HEK293 (cell line): Measurements from ENCODE around the gene PRTN3.

Source experiments
- ZBTB21 ChIP-seq: fragments of 450-650 bp; formaldehyde crosslinking; IDR thresholded peaks from 2 replicates; pipeline ENCODE4 v1.5.1; 2017; ENCODE audit warnings: missing biosample characterization, missing genetic modification characterization
- ZEB2 ChIP-seq: fragments of 450-650 bp; formaldehyde crosslinking; IDR thresholded peaks from 2 replicates; pipeline ENCODE4 v1.5.1; 2016; ENCODE audit warnings: missing biosample characterization, missing genetic modification characterization
- ZNF302 ChIP-seq: fragments of 450-650 bp; formaldehyde crosslinking; IDR thresholded peaks from 2 replicates; pipeline ENCODE4 v1.5.1; 2016; ENCODE audit warnings: missing biosample characterization, missing genetic modification characterization, low read depth
- ZNF416 ChIP-seq: fragments of 450-650 bp; formaldehyde crosslinking; IDR thresholded peaks from 2 replicates; pipeline ENCODE4 v1.5.1; 2016; ENCODE audit warnings: missing biosample characterization, missing genetic modification characterization
- ZNF658 ChIP-seq: fragments of 450-650 bp; formaldehyde crosslinking; IDR thresholded peaks from 2 replicates; pipeline ENCODE4; 2016; ENCODE audit warnings: missing biosample characterization, missing genetic modification characterization
- ZNF664 ChIP-seq: fragments of 450-650 bp; formaldehyde crosslinking; IDR thresholded peaks from 2 replicates; pipeline ENCODE4 v1.5.1; 2016; ENCODE audit warnings: missing biosample characterization, missing genetic modification characterization

DNA sequence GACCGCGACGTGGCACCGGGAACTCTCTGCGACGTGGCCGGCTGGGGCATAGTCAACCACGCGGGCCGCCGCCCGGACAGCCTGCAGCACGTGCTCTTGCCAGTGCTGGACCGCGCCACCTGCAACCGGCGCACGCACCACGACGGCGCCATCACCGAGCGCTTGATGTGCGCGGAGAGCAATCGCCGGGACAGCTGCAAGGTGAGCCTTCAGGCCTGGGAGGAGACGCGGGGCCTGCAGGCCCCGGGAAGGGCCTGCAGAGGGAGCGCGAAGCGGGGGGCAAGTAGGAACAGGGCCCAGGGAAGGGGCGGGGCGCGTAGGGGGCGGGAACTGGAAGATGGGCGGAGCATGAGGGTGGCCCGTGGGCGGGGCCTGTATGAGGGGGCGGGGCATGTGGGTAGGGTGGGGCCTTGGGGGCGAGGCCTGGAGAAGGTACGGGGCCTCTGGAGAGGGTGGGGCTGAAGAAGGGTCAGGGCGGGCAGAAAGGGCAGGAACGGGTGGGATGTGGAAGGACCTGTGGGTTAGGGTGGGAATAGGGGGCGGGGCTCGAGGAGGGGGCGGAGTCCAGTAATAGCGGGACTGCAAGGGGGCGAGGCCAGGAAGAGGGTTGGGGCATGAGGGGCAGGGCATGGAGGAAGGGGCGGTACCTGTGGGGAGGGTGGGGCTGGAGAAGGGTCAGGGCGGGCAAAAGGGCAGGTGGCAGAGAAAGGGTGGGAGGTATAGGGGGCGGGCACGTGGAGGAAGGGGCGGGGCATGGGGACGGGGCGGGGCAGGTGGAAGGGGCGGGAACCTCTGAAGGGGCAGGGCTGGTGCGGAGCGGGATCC lies 21.2 kb downstream of the PRTN3 start:
- TF ChIP-seq ZNF416 (tag by site-specific recombination): no peak
- TF ChIP-seq ZNF664 (tag by site-specific recombination): no peak
- no peak for TF ChIP-seq ZEB2 (tag by site-specific recombination)
- TF ChIP-seq ZNF658 (tag by site-specific recombination): no peak
- no peak for TF ChIP-seq ZNF302 (tag by site-specific recombination)
- no peak for TF ChIP-seq ZBTB21 (tag by site-specific recombination)
